Gastrocnemius medialis (tissue), 4 donors: ENCODE data around the gene ANKRD39.

Experiments used
- CTCF ChIP-seq, 5 experiments: fragments of 450-650 bp in 3 of 5; fragments of 200-600 bp in 2 of 5; sonication (generic) in 2 of 5; IDR thresholded peaks in 4 of 5; conservative IDR thresholded peaks in 1 of 5; 1 replicate in 4 of 5; 2 replicates in 1 of 5; pipeline ENCODE4 v1.5.1; 2016 to 2019; ENCODE audit warnings: antibody characterized with exemption in 5 of 5, mild to moderate bottlenecking in 3 of 5, moderate library complexity in 3 of 5
- POLR2A ChIP-seq, 2 donors: fragments of 450-650 bp; IDR thresholded peaks; one replicate each; pipeline ENCODE4 v1.6.1; 2017; ENCODE audit warnings: antibody characterized with exemption in 2 of 2, mild to moderate bottlenecking in 2 of 2, moderate library complexity in 2 of 2

- TF ChIP-seq CTCF (IDR thresholded peaks at IDR 0.05 in 4 of 5, conservative IDR thresholded peaks at IDR 0.05 in 1 of 5) (no peak), POLR2A (IDR thresholded peaks at IDR 0.05) (no peak)
Measured at GRCh38 chr2:96885432-96886347, 27.9 kb upstream of the ANKRD39 start.
